A549 (cell line): ENCODE measurements around the gene ADA. TPM values are rescaled to one million over a fixed set of nuclear protein-coding genes. Genes with fewer than 3 reads are reported as not detected.

Experiments
- ATAC-seq, 2 experiments: fragments of 200-7000 bp in 1 of 2; fragments of >200 bp in 1 of 2; cut with Nextera tagmentation in 1 of 2; cut with Tn5 transposase in 1 of 2; 3 replicates each; pipeline versions ENCODE4 v1.8.0 to v1.9.1; 2018 to 2020; ENCODE audit warnings: mild to moderate bottlenecking in 1 of 2, moderate library complexity in 1 of 2
- CTCF ChIA-PET: fragments of 300-600 bp; sonication (Branson Sonifier 250); formaldehyde crosslinking; extraction: SDS; loops from one replicate; lab custom pipeline; 2021; ENCODE audit warnings: antibody characterized with exemption, inconsistent platforms; lab: Yijun Ruan, JAX
- POLR2A ChIA-PET: fragments of 350-600 bp; formaldehyde crosslinking; extraction: SDS; loops from one replicate; lab custom pipeline; 2021; ENCODE audit warnings: antibody characterized with exemption, inconsistent platforms; lab: Yijun Ruan, JAX
- DNase-seq, 2 experiments: peaks; one replicate each; pipeline versions ENCODE4 v3.0.0 to v3.0.0-alpha.2; 2011 to 2016; ENCODE audit warnings: low read depth in 1 of 2, low spot score in 1 of 2
- FAIRE-seq: peaks from 2 replicates; lab custom pipeline; 2011; peaks lifted over from hg19 to GRCh38; lab: Jason Lieb, UNC
- H3K27ac ChIP-seq, 2 experiments: fragments of >200 bp; sonication (Bioruptor Twin); formaldehyde crosslinking; 3 replicates each; pipeline ENCODE4 v1.5.1; 2016 to 2017
- H3K4me1 ChIP-seq: fragments of >200 bp; sonication (Bioruptor Twin); formaldehyde crosslinking; 3 replicates; pipeline ENCODE4 v1.6.1; 2016
- H3K4me2 ChIP-seq: fragments of >200 bp; sonication (Bioruptor Twin); formaldehyde crosslinking; 3 replicates; pipeline ENCODE4 v1.6.1; 2016
- H3K4me3 ChIP-seq: fragments of >200 bp; sonication (Bioruptor Twin); formaldehyde crosslinking; 3 replicates; pipeline ENCODE4 v1.5.1; 2016
- H3K9me3 ChIP-seq: fragments of >200 bp; sonication (Bioruptor Twin); formaldehyde crosslinking; 3 replicates; pipeline ENCODE4 v1.6.1; 2016
- ATOH8 ChIP-seq: fragments of 250-450 bp; sonication (Bioruptor Pico); IDR thresholded peaks from 2 replicates; pipeline ENCODE4 v1.5.0; 2020; ENCODE audit warnings: low read depth, mild to moderate bottlenecking, moderate library complexity
- BCL3 ChIP-seq: fragments of >200 bp; sonication (Bioruptor Twin); formaldehyde crosslinking; IDR thresholded peaks from 3 replicates; pipeline ENCODE4 v1.6.1; 2016
- CBX2 ChIP-seq: fragments of 200-600 bp; sonication (generic); IDR thresholded peaks from 2 replicates; pipeline ENCODE4 v1.6.1; 2016; ENCODE audit warnings: low read depth, mild to moderate bottlenecking, borderline replicate concordance
- CBX8 ChIP-seq: fragments of 200-600 bp; sonication (generic); IDR thresholded peaks from 2 replicates; pipeline ENCODE4 v1.6.1; 2016
- E2F6 ChIP-seq: IDR thresholded peaks from 2 replicates; pipeline ENCODE4 v1.6.1; 2012; ENCODE audit warnings: low read depth, borderline replicate concordance
- EHF ChIP-seq: fragments of 250-450 bp; sonication (Bioruptor Pico); IDR thresholded peaks from 2 replicates; pipeline ENCODE4 v1.5.0; 2020; ENCODE audit warnings: mild to moderate bottlenecking
- ELK1 ChIP-seq: fragments of 150-350 bp; IDR thresholded peaks from 2 replicates; pipeline ENCODE4 v1.6.1; 2014; ENCODE audit warnings: low read depth, mild to moderate bottlenecking, low read length
- HDAC2 ChIP-seq: fragments of 200-600 bp; sonication (generic); IDR thresholded peaks from 2 replicates; pipeline ENCODE4 v1.6.1; 2016
- HES2 ChIP-seq: fragments of >200 bp; sonication (Bioruptor Twin); formaldehyde crosslinking; IDR thresholded peaks from 2 replicates; pipeline ENCODE4 v1.6.1; 2016
- HMGXB4 ChIP-seq: fragments of 250-450 bp; sonication (Bioruptor Pico); IDR thresholded peaks from 2 replicates; pipeline ENCODE4 v1.5.0; 2021; ENCODE audit warnings: mild to moderate bottlenecking, moderate library complexity, borderline replicate concordance
- JUN ChIP-seq, 2 experiments: fragments of >200 bp; sonication (Bioruptor Twin); formaldehyde crosslinking; IDR thresholded peaks; 2 replicates in 1 of 2; 3 replicates in 1 of 2; pipeline ENCODE4 v1.6.1; 2016 to 2017
- KDM5A ChIP-seq: fragments of 200-600 bp; sonication (generic); IDR thresholded peaks from 2 replicates; pipeline ENCODE4 v1.6.1; 2016; ENCODE audit warnings: antibody characterized with exemption, mild to moderate bottlenecking
- MAFK ChIP-seq: fragments of 450-650 bp; IDR thresholded peaks from 2 replicates; pipeline ENCODE4 v1.6.1; 2014; ENCODE audit not compliant: partially characterized antibody
- MAX ChIP-seq: IDR thresholded peaks from 2 replicates; pipeline ENCODE4 v1.6.1; 2012
- MYC ChIP-seq: IDR thresholded peaks from 2 replicates; pipeline ENCODE4 v1.6.1; 2012; ENCODE audit warnings: mild to moderate bottlenecking, inconsistent platforms, low read length, improper control_type of control experiment, borderline replicate concordance
- NPAS2 ChIP-seq: fragments of 250-450 bp; sonication (Bioruptor Pico); IDR thresholded peaks from 2 replicates; pipeline ENCODE4 v1.8.0; 2022; ENCODE audit warnings: mild to moderate bottlenecking, moderate library complexity, borderline replicate concordance
- NR3C1 ChIP-seq: fragments of >200 bp; sonication (Bioruptor Twin); formaldehyde crosslinking; IDR thresholded peaks from 3 replicates; pipeline ENCODE4 v1.6.1; 2017
- POLR2A ChIP-seq: IDR thresholded peaks from 2 replicates; pipeline ENCODE4 v1.6.1; 2012; ENCODE audit warnings: mild to moderate bottlenecking, low read length
- RCOR1 ChIP-seq: fragments of 150-350 bp; IDR thresholded peaks from 2 replicates; pipeline ENCODE4 v1.6.1; 2014; ENCODE audit warnings: antibody characterized with exemption, low read length, low read depth
- REST ChIP-seq: fragments of 200-600 bp; sonication (generic); IDR thresholded peaks from 2 replicates; pipeline ENCODE4 v1.6.1; 2016; ENCODE audit warnings: antibody characterized with exemption, mild to moderate bottlenecking, moderate library complexity
- RFX5 ChIP-seq: fragments of 450-650 bp; IDR thresholded peaks from 2 replicates; pipeline ENCODE4 v1.7.1; 2014; ENCODE audit warnings: antibody characterized with exemption, mild to moderate bottlenecking, moderate library complexity
- RNF2 ChIP-seq: fragments of 200-600 bp; sonication (generic); IDR thresholded peaks from 2 replicates; pipeline ENCODE4 v1.6.1; 2016; ENCODE audit warnings: low read depth, mild to moderate bottlenecking, antibody characterized with exemption, moderate library complexity, borderline replicate concordance
- SREBF2 ChIP-seq: fragments of 450-650 bp; IDR thresholded peaks from 2 replicates; pipeline ENCODE4 v1.6.1; 2014; ENCODE audit warnings: mild to moderate bottlenecking, moderate library complexity
- WGBS: methylation state at CpG from one replicate; pipeline ENCODE4 v1.1.6; 2017; ENCODE audit errors: missing lambda C conversion rate; 5-methylcytosine and 5-hydroxymethylcytosine counted together
- polyA plus RNA-seq, 4 experiments: library from polyadenylated mRNA; depleted of rRNA in 3 of 4; stranded (reverse); fragments of >200 nt; fragmentation: RNase III in 1 of 4; extraction: RNeasy Plus Mini Kit Qiagen cat#74134 plus additional on column Dnase treatment in 1 of 4; gene quantifications; 2 replicates in 3 of 4; 3 replicates in 1 of 4; pipeline ENCODE4 v1.2.3, GENCODE V29; 2011 to 2017

ADA gene
- polyA plus RNA-seq, 2 of the 4 experiments (the other 2 are of a cell fraction) = 34.5 to 48.1 TPM

- POLR2A ChIA-PET = no interaction called here
- no peak overlapping the region for H3K4me2 ChIP-seq
- WGBS = 89% methylated on average over 9 of the region's 9 CpGs
- TF ChIP-seq ATOH8 (CRISPR knock-in tag) = no peak
- no peak for TF ChIP-seq EHF (CRISPR knock-in tag)
- no peak for TF ChIP-seq BCL3
- no peak for TF ChIP-seq JUN (IDR thresholded peaks at IDR 0.05)
- no peak for TF ChIP-seq NPAS2 (CRISPR knock-in tag)
- no peak for TF ChIP-seq POLR2A
- no peak for TF ChIP-seq MYC
- no peak for TF ChIP-seq HES2
- no peak for TF ChIP-seq SREBF2
- no peak for TF ChIP-seq CBX8
- no peak for TF ChIP-seq CBX2
- TF ChIP-seq RNF2 = no peak
- no peak for TF ChIP-seq MAX
- TF ChIP-seq HDAC2 = no peak
- no peak for TF ChIP-seq RFX5
- no peak for TF ChIP-seq KDM5A
- no peak for TF ChIP-seq REST
- TF ChIP-seq MAFK = no peak
- ATAC-seq (no peak), FAIRE-seq (no peak), DNase-seq (no peak)
- peaks cover 27% of the 10 kb centered on the region for H3K4me1 ChIP-seq
- CTCF ChIA-PET = interaction anchor here (1.0 to 2.5 kb wide), 6 partner anchors 11 to 40 kb away, joined by 3 to 7 read pairs (median 3); no protein-coding TSS in a partner anchor
- H3K4me3 ChIP-seq = no peak overlapping the region
- H3K9me3 ChIP-seq = no peaks in the 10 kb centered on the region
- H3K27ac ChIP-seq = no peak overlapping the region
Measured at GRCh38 chr20:44590980-44591778, 60.3 kb downstream of the ADA start.

- no peak for ATAC-seq
- no peak overlapping the region for H3K27ac ChIP-seq
- DNase-seq = no peak
- H3K4me3 ChIP-seq = no peak overlapping the region
- H3K4me2 ChIP-seq = no peak overlapping the region
- no peak for FAIRE-seq
- H3K9me3 ChIP-seq = no peaks in the 10 kb centered on the region
- ChIA-PET POLR2A (no interaction called here), CTCF (interaction anchor here (1.1 to 2.5 kb wide), 2 partner anchors 21 to 376 kb away, joined by 3 to 7 read pairs; no protein-coding TSS in a partner anchor)
- WGBS = 73% methylated on average over 4 of the region's 4 CpGs
- H3K4me1 ChIP-seq = peaks cover 10% of the 10 kb centered on the region
- TF ChIP-seq ELK1 = no peak
- no peak for TF ChIP-seq E2F6
- TF ChIP-seq RCOR1 = no peak
- TF ChIP-seq NR3C1 = no peak
- no peak for TF ChIP-seq HMGXB4 (CRISPR knock-in tag)
- no peak for TF ChIP-seq REST
Measured at GRCh38 chr20:44589537-44589936, 62.0 kb downstream of the ADA start.
